GM18870 (cell line): ENCODE measurements around the gene CCDC71L.

ENCODE experiments used
- ATAC-seq: cut with Tn5 transposase; IDR thresholded peaks from one replicate; pipeline ENCODE4 v1.9.1; 2021; ENCODE audit warnings: moderate library complexity; ENCODE audit not compliant: unreplicated experiment

CCDC71L gene

DNA sequence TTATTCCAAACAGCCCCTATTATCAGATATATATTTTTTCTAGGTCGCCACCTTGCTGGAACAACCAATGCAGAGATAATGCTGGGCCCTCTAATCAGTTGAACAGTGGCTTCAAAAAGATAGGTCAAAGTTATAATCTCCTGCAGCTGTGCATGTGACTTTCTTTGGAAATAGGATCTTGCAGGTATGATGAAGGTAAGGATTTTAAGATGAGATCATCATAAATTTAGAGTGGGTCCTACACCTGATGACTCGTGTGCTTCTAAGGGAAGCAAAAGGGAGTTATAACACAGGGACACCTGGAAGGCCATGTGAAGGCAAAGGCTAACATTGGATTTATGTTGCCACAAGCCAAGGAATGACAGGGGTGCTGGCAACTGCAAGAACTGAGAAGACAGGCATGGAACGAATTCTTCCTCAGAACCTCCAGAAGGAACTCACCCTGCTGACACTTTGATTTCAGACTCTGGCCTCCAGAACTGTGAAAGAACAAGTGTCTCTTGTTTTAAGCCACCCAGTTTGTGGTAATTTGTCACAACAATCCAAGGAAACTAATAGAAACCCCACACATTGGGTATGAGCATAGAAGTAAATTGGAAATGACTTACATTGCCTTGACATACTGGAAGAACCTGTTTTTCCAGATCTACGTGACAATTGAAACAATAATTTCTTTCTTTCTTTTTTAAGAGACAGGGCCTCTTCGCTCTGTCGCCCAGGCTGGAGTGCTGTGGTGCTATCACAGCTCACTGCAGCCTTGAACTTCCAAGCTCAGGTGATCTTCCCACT, 34.4 kb downstream of the CCDC71L start:
- ATAC-seq = no peak

DNA sequence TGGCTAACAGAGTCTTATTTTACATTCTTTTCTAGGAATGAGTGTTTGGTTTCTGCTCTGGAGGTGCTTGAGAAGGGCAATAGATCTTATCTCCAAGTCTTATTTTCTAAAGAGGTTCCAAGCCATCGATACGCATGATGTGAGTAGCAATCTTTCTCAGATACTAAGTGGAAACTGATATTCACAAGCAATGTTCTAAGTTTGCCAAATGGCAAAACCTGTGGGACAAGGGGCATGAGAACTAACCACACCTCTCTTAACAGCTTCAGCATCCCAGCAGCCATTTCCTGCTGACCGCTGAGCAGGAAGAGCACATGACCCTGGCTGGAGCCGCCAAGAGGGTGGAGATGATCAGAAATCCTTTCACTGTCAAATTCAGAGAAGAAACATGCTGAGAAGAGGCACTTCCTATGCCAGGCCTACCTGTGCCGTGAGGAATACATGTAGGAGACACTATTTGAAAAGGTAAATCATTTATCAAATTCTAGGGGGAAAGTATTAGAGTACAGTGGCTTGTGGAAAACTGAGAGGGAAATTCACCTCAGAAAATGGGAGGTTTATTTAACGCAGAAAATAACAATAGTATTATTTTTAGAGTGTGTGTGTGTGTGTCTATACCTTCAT, 35.2 kb downstream of the CCDC71L start:
- ATAC-seq = no peak

DNA sequence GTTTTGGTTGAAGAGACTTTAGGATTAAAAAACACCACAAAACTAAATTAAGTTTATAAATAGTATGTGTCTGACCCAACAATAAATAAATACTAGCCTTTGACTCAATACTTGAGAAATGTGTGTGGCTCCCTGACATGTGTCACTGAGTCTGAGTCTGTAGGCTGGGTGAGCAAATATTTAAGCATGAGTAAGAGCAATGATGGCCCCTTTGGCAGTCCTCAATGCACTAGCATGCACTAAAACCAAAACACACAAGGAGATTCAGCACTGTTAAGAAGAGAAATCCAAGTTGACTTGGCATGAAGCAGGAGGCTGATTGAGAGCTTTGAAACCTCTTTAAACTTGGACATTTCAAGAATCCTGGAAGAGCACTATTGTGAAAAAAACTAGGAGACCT, 37.1 kb downstream of the CCDC71L start:
- no peak for ATAC-seq

DNA sequence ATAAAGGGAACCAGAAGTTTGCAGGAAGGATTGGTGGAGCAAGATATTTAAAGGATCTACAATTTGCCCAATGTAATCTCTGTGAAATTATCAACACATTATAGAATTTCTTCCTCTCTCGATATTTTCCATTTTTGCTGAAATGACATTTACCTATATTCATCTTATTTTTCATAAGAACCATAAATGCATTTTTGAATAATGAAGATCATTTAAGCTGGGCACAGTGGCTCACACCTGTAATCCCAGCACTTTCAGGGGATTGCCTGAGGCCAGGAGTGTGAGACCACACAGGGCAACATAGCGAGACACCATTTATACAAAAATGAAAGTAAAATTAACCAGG, 37.7 kb downstream of the CCDC71L start:
- ATAC-seq = no peak

DNA sequence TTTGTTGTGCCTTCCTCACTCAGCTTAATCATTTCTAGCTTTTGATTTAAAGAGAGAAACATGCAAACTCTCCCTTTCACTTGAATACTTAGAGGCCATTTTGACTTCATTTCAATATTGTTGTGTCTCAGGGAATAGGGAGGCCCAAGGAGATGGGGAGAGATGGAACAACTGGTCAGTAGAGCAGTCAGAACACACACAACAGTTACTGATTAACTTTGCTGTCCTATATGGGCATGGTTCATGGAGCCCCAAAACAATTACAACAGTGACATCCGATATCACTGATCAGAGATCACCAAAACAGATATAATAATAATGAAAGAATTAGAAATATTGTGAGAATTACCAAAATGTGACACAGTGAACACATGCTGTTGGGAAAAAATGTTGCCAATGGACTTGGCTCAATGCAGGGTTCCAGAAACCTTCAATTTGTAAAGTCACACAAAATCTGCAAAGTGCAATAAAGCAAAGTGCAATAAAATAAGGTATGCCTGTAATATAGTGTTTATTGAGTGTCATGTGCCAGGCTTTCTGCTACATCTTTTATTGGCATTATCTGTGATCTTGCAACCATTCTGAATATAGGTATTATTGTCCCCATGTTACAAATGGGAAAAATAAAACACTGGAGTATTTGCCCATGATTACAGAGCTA, 38.2 kb downstream of the CCDC71L start:
- no peak for ATAC-seq

DNA sequence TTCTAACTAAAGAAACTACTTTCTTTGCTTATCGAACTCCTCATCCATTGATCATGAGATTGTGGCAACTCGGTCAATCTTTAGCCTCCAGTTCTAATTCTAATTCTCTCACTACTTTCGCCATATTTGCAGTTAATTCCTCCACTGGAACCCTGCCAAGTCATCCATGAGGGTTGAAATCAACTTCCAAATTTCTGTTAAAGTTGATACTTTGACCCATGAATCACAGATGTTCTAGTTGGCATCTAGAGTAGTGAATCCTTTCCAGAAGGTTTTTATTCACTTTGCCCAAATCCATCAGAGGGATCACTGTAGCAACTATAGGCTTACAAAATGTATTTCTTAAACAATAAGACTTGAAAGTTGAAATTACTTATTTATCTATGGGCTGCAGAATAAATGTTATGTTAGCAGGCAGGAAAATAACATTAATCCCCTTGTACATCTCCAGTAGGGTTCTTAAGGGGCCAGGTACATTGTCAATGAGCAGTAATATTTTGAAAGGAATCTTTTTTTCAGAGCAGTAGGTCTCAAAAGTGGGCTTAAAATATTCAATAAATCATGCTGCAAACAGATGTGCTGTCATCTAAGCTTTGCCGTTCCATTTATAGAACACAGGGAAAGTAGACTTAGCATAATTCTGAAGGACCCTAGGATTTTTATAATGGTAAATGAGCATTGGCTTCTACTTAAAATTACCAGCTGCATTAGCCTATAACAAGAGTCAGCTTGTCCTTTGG, 39.4 kb downstream of the CCDC71L start:
- no peak for ATAC-seq

DNA sequence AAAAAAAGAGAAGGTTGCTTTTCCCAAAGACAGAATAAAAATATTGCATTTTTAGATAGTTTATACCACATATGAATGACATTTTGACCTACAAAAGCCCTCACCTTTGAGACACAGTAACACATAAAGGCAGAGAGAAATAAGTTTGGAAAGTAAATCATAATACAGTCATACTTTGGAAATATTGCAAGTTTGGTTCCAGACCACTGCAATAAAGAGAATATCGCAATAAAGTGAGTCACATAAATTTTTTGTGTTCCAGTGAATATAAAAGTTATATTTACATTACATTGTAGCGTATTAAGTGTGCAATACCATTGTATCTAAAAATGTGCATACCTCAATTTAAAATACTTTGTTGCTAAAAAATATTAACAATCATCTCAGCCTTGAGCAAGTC, 40.3 kb downstream of the CCDC71L start:
- ATAC-seq = no peak

DNA sequence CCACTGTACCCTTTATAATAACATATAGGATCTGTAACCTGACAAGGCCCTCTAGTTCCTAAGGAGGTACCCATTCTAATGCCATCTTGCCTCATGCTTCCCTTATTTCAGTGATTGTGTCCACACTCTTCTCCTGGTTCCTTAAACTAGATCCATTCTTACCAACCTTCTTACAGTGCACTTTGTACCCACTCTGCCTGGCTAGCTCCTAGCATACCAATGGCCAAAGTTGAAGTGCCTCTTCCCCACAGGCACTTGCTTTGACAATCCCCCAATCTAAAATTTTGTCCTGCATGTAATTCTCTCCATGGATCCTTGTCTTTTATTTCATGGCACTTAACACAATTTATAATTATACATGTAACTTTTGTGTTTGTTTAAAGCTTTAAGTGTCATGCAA, 40.9 kb downstream of the CCDC71L start:
- no peak for ATAC-seq

DNA sequence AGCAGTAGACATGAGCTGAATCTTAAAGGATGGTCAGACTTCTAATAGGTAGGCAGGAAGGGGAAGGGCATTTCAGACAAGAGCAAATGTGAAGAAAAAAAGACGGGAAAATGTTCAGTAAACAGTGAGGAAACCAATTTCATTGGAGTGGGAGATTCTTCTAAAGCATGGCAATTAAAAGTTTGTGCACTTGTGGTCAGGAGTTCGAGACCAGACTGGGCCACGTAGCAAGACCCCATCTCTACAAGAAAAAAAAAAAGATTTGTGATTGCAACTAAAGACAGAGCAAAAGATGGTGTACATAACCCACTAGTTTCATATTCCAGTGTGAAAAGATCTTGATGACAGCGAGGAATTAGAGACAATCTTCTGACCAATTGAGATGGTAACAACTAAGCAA, 41.7 kb downstream of the CCDC71L start:
- no peak for ATAC-seq

DNA sequence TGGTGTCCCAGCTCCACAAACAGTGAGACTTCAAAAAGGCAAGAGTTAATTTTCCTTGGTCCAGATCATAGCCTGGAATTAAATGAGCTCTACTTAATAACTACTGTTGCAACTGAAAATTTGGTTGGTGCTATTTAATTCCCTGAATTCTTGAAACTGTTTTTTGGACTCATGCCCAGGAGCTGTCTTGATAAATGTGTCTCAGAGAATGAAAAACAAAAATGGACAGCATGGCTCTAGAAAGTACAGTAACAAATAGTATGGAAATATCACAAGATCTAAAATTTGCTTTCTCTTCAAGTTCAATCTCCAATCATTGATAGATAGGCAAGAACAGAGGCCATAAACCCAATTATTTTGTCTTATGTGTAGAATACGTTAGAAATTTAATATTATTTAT, 42.5 kb downstream of the CCDC71L start:
- ATAC-seq = no peak

DNA sequence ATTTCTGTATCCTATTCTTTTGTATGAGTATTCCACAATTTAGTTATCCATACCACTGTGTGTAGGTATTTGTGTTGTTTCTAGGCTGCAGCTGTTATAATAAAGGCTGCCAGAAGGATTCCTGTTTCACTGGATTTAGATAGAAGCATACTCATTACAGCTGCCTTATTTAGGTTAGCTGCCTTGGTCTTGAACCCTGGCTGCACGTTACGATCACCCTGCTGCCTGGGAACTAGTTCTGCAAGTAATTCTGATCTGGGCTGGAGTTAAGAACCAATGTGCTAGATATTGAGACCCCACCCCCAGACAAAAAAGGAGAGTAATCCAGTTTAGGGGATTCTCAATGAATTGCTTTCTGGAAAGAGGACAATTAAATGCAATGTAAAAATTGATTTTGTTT, 43.1 kb downstream of the CCDC71L start:
- no peak for ATAC-seq

DNA sequence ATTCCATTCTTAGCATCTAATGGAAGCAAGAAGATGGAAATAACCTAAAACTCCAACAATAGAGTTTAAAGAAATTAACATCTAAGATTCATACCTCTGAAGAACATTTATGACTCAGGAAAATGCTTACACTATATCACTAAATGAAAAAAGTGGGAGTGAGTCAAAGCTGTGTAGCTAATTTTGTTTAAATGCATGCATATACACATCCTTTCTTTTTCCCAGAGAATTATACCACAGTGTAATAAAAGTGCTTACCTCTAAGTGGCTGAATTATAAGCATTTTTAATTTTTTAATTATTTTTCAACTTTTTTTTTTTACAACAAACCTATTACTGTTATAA, 44.3 kb downstream of the CCDC71L start:
- ATAC-seq = no peak

DNA sequence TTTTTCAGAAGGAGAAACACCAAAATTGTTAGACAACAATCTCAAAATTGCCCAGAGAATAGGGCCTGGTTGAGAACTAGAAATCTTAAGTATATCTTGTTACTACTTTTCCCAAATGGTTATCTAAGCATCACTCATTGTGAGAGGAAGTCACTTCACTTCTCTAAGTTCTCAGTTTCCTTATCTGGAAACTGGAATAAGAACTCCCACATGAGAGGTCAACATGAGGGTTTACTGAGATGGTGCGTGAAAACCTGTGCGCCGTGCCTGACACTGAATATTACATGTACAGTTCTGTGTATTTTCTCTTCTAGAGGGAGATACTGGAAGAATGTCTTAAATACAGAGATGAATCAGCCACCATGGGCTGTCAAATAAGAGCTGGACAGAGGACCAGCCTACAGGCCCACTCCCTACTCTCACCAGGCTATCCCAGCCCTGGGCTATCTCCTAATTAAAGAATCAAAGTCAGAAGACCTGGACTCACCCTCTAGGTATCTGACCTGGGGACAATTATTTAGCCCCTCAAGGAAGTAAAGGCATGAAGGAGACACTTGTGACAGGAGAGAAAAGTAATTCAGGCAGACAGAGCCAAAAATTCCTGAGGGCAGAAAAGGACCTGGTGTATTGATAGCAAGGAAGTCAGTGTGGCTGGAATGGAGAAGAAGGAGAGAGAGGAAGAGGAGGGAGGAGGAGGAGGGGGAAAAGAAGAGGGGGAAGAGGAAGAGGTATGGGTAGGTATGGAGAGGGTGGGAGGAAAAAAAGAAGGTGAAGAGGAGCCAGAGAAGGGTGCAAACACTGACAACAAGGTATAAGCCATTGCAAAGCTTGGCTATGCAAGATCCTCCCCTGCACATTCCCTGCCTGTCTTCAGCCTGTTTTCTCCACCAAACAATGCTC, 44.9 kb downstream of the CCDC71L start:
- no peak for ATAC-seq

DNA sequence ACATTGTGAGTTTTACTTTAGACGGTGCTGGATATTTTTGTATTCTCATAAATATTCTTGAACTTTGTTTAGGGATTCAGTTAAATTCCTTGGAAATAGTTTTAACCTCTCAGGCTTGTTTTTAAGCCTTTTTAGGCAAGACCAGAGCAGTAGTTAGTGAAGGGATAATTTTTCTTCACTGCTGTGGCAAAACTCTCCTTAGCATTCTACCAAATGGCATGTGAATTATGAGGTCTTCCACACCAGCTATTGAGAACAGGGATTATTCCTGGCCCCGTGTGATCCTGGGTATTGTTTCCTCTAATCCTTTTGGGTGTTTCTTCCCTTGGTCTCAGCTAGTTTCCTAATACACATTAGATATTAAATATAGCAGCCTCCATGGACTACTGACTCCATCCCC, 46.2 kb downstream of the CCDC71L start:
- ATAC-seq = no peak

DNA sequence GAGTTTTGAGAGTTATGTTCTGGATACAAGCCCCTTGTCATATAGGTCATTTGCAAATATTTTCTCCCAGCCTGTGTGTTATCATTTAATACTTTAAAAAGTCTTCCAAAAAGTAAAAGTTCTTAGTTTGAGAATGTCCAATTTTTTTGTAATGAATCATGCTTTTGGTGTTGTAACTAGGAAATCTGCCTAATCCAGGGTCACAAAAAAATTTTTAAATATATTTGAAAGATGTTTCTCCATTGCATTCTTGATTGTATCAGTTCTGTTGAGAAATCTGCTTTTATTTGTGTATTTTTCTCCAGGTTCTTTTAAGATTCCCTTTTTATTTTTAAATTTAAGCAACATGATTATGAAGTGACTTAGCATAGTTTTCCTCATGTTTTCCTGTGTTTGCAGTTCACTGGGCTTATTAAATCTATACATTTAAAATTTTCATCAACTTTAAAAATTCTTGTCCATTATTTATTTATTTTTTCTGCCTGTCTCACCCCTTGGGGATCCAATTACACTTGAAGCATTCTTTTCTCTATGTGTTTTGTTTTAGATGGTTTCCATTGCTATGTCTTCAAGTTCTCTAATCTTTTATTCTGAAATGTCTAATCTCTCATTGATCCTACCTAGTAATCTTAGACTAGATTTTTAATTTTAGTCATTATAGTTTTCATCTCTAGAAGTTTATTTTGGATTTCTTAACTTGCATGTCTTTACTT, 47.0 kb downstream of the CCDC71L start:
- ATAC-seq = no peak

DNA sequence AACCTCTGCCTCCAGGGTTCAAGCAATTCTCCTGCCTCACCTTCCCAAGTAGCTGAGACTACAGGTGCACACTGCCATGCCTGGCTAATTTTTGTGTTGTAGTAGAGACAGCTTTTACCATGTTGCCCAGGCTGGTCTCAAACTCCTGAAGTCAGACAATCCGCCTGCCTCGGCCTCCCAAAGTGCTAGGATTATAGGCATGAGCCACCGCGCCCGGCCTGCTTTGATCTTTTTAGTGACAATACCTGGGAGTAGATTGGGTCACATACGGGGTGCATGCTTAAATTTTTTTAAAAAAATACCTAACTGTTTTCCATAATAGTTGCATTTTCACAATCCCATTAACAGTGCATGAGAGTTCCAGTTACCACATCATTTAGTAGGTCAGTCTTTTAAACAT, 47.7 kb downstream of the CCDC71L start:
- ATAC-seq = no peak

DNA sequence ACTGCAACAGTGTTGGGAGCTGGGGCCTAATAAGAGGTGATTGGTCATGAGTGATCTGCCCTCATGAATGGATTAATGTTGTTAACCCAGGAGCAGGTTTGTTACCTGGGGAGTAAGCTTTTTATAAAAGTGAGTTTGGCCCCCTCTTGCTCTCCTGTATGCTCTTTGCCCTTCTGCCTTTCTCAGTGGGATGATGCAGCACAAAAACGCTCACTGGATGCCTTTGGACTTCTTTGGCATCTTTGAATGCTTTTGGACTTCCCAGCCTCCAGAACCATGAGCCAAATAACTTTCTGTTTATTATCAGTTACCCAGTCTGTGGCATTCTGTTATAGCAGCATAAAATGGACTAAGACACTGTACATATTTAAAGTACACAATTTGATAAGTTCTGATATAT, 48.5 kb downstream of the CCDC71L start:
- ATAC-seq = no peak

DNA sequence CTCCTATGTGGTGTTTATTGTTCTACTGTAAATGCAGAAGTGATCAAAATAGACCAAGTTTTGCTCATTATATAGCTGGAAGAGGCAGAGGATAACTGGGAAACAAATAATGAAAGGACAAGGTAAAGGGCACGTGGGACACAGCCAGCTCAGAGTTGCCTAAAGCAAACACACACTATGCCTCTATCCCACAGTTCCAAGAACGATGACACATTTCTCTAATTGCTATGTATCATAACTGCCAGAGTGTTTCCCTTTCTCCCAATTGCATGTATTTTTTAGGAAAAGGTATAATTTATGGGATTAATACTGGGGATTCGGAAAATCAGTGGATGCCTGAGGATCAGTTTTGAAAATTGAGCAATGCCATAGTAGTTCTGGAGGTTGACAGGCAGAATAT, 49.0 kb downstream of the CCDC71L start:
- ATAC-seq = no peak

DNA sequence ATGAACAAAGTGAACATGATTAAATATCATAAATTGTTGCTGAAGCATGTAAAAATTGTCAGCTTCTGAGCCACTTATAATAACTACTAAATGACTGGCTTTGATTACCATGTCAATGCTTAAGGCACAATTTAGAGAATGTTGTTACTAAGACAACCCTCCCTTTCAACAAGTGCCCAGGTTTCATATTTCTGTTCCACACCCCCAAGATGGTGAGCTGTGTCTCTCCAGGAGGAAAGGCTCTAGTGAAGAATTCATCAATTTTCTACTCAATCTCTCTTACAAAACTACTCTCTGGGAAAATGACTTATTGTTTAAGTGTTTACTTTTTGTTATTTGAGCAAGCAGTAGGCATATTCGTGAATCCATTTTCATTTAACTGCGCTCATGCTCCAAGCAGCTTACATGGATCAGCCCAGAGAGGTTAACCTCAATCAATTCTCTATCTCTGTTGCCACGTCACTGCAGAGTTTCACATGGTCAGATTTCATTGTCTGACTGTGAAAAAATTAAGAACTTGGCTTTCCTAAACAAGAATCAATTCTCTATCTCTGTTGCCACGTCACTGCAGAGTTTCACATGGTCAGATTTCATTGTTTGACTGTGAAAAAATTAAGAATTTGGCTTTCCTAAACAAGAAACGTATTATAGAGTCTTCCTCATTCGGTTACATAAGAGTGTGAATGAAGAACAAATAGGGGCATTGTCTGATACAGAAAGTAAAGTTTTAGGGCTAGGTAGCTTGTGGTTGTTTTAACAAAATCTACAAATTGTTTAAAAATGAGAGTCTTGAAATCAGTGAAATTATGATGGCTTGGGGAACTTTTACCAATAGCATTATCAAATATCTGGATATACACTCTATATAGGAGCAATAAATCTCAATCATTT, 49.7 kb downstream of the CCDC71L start:
- no peak for ATAC-seq
